NOMO-1 treated with dmso at 0.1 percent for 144 hours (cell line): Measurements from ENCODE around the gene HDAC7.

Experiments
- DNase-seq: peaks from one replicate; lab custom pipeline; 2025; ENCODE audit not compliant: unreplicated experiment; lab: John Stamatoyannopoulos, UW

Gene HDAC7

GRCh38 chr12:47795121-47795813, 24.4 kb downstream of the HDAC7 start:
- no peak for DNase-seq

- DNase-seq = no peak
Observed at GRCh38 chr12:47794679-47795078, 25.0 kb downstream of the HDAC7 start.

GRCh38 chr12:47793015-47793681, 26.6 kb downstream of the HDAC7 start:
- DNase-seq = no peak

- DNase-seq = no peak
Observed at GRCh38 chr12:47791874-47792273, 27.8 kb downstream of the HDAC7 start.

- DNase-seq = no peak
Observed at GRCh38 chr12:47791351-47791746, 28.4 kb downstream of the HDAC7 start.

- DNase-seq = no peak
Observed at GRCh38 chr12:47790676-47791350, 28.9 kb downstream of the HDAC7 start.

GRCh38 chr12:47789712-47790489, 29.8 kb downstream of the HDAC7 start:
- no peak for DNase-seq

GRCh38 chr12:47789141-47789540, 30.6 kb downstream of the HDAC7 start:
- DNase-seq = no peak

- DNase-seq = no peak
Observed at GRCh38 chr12:47787596-47788319, 31.9 kb downstream of the HDAC7 start.

- DNase-seq = no peak
Observed at GRCh38 chr12:47786662-47787280, 32.9 kb downstream of the HDAC7 start.

- DNase-seq = no peak
Observed at GRCh38 chr12:47785887-47786661, 33.6 kb downstream of the HDAC7 start.

- DNase-seq = no peak
Observed at GRCh38 chr12:47785036-47785886, 34.4 kb downstream of the HDAC7 start.

- no peak for DNase-seq
Observed at GRCh38 chr12:47783821-47784819, 35.6 kb downstream of the HDAC7 start.

GRCh38 chr12:47783024-47783755, 36.5 kb downstream of the HDAC7 start:
- DNase-seq = no peak

GRCh38 chr12:47782372-47782770, 37.3 kb downstream of the HDAC7 start:
- DNase-seq = no peak

GRCh38 chr12:47781479-47782371, 38.0 kb downstream of the HDAC7 start:
- DNase-seq = no peak
